HG02610 (cell line): Measurements from ENCODE around the gene ELMO1.

ENCODE experiments used
- ATAC-seq: cut with Tn5 transposase; IDR thresholded peaks from one replicate; pipeline ENCODE4 v1.9.1; 2021; ENCODE audit warnings: mild to moderate bottlenecking, moderate library complexity; ENCODE audit not compliant: unreplicated experiment

ELMO1 gene

DNA sequence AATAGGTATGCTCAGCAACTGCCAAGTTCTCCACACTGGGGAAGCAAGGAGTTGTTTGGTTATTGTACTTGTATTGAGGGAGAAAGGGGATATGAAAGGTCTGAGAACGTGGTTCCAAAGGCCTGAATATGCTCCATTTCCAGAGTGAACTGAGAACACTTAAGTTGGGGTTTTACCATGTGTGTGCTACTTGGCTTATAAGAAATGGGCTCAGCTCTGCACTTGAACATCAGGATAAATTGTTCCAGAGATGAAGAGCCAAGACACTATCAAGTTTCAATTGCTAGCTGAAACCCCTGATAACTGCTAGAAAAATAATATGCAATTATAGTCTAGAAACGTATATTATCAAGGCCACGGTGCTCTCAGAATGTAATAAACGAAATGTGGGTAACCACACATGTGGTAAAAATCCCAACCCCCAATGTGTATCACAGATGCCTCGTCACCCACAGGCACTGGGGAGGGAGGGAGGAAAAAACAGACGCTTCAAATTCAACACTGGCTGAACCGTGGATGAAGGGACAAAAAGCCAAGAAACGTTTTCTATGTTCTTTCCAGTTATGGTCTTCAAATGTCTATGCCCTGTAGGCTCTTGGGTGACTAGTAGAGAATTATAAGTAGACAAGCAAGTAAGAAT, 16.3 kb downstream of the ELMO1 start:
- ATAC-seq = no peak

- no peak for ATAC-seq
Measured at GRCh38 chr7:37431413-37431812, 17.3 kb downstream of the ELMO1 start.

- no peak for ATAC-seq
Measured at GRCh38 chr7:37430640-37431039, 18.0 kb downstream of the ELMO1 start.

GRCh38 chr7:37430171-37430570, 18.5 kb downstream of the ELMO1 start:
- ATAC-seq = no peak

- no peak for ATAC-seq
Measured at GRCh38 chr7:37429435-37429791, 19.3 kb downstream of the ELMO1 start.

DNA sequence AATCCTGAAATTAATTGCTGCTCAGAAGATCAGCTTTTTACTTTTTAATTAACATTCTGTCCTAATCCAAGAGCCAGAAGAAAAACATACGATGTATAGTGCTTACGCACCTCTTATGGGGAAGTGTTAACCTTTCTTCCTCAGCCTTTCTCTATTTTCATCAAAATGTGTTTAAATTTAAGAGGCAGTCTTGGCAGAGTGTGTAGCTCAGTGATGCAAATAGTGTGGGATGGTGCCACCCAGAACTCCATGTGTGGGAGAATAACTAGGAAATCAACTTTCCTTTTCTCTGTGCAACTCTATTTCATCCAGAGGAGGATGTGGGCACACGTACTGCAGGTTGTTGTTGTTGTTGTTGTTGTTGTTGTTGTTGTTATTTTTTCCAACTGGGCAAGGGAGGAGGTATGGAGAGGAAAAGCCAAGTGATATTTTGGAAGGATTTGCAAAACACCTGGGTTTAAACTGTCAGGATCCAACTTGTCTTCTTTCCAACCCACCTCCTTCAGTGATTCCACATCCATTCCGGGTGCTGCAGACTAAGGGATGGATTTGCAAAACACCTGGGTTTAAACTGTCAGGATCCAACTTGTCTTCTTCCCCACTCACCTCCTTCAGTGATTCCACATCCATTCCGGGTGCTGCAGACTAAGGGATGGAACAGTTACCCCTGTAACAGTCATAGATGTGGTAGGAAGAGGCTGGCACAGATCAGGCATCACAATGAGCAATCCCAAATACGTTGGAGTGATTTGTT, 19.8 kb downstream of the ELMO1 start:
- ATAC-seq = no peak

- no peak for ATAC-seq
Measured at GRCh38 chr7:37427276-37427940, 21.3 kb downstream of the ELMO1 start.

DNA sequence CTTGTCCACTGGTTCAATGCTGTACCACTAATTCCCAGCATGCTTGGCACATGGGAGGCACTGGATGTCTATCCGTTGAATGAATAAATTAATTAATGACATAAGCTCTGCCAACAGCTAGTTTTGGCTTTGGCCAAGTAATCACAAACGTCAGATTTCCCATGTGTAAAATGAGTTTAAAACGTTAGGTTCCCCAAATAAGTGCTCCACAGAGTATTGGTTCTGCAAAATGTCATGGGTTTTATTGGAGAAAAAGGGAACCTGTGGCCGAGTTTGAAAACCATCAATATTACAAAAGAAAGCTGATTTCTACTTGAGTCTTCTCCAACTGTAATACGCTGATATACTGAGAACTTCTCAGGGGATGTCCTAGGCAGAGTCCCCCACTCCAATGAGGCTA, 23.2 kb downstream of the ELMO1 start:
- ATAC-seq = no peak

DNA sequence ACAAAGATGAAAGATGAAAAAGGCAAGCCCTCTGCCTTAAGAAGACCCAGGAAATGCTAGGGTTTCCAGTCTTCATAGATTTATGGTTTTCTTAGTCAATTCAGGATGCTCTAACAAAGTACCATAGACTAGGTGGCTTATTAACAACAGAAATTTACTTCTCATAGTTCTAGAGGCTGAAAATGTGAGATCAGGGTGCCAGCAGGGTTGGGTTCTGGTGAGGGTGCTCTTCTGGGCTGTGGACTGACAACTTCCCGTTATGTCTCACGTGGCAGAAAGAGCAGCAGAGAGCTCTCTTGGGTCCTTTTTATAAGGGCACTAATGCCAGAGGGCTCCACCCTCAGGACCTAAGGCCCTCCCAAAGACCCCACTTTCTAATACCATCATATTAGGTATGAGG, 23.7 kb downstream of the ELMO1 start:
- no peak for ATAC-seq

DNA sequence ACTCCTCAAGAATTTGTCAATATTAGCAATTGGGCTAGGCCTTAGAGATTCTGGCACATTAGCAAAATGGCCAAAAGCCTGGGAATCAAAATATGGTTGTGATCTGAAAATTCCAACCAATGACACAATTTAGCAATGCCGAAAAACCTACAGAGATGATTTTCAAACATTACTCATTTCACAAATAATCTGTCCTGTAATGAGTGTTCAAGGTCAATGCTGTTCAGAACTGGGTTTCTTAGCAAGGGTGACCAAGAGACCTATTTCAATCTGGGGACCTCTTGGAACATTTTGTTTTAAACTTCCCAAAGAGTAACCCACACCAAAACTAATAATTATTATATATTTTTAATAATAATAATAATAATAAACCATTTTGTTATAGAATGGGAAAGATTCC, 24.1 kb downstream of the ELMO1 start:
- no peak for ATAC-seq

DNA sequence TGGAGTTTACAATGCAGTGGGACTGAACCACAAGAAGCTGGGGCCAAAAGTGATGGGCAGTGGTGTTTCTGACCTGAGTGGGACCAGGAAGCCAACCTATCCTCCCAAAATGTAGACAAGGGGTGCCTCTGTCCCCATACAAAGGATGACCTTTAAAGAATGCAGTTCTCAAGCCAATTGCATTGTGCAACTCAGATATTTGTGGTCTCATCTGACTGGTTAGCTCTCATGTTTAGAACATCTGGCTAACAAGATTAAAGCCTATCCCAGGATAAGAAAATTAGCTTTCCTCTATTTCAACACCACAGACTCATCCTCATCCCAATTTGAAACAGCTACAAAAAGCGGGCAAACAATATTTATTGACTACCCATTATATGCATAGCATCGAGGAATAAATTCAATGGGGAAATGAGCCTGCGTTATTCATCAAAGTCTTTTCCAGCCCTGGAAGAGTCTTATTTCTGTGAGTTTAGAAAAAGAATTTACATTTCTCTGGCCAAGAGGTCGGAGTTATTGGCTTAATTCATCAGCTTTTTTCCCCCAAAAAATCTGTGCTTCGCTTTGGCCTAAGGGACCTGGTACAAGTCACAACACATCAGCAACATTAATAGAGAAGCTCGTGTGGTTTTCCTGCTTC, 26.7 kb downstream of the ELMO1 start:
- ATAC-seq = no peak

DNA sequence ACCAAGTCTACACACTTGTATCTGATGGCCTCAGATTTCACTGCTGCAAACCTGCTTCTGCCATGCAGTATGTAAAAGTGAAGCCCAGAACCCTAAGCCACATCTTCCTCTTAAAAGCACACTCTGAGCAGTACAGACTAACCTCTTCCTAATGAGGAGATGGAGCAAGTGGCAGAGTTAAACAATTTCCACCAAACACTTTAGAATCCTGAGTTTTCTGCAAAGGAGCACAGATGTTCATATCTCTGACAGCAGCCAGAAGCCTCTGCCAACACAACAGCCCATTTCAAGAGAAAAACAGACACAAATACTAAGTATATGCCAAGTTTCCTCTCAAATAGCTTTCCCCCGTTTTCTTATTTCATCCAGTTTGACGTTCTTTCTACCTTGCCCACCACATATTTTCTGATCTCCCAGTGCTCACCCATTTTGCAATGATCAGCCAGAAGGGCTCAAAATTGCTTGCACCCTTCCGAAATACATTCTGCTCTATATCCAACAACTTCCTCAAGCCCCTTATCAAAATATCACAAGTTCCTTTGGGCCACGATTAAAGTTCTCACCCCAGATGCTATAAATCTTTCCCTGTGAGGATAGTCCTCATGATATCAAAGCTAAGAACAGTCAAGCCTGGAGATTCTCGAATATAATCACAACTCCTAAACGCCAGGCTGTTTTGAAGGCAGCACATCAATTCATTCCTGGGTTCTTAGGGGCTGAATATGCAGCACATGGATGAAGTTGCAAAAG, 27.5 kb downstream of the ELMO1 start:
- no peak for ATAC-seq

GRCh38 chr7:37419496-37419895, 29.2 kb downstream of the ELMO1 start:
- ATAC-seq = no peak

GRCh38 chr7:37418381-37418780, 30.3 kb downstream of the ELMO1 start:
- no peak for ATAC-seq

- ATAC-seq = no peak
Measured at GRCh38 chr7:37417107-37417474, 31.6 kb downstream of the ELMO1 start.

DNA sequence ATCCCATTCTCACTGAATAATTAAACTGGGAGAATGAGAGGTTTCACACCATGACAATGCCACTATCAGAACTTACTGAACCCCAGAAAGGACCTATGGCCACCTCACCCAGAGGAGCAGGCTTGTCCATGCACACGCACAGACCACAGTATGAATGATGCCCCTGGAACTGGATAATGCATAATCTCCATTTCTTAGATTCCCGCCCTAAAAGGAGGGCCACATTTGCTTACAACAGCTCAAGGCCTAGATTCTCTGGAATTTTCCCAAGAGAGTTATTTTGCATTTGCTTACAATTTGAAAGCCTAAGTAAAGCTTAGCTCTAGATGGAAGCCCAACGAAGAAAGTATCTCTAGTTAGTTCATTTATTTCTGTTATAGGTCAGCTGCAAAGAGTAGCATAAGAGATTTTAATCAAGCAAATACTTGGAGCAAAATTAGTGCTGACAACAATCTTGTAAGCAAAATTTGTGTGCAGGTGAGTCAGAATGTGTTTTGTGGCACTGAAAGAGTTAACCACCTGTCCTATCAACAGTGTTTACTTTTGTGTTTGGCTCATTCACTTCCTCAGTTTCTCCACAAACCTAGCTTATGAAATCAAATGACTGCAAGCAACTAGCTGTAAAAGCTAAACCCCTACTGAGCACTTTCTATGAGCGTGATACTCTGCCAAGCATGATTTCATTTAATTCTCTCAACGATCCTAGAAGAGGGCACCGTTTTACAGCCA, 32.1 kb downstream of the ELMO1 start:
- no peak for ATAC-seq

DNA sequence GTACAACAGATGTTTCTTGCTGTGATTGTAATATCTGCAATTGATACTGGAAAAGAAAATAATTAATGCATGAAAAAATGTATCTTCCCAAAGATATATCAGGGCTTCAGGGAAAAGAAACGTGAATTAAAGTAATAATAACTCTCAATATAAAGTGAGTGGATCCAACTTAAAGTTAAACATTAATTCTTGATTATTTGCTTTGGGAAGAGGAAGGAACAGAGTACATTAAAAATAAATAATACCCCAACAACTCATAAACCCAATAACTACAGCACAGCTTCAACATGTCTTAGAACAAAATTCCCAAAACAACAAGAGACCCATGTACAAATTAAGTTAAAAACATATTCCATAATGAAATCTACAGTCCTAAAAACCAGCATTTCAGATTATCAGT, 33.0 kb downstream of the ELMO1 start:
- no peak for ATAC-seq

- no peak for ATAC-seq
Measured at GRCh38 chr7:37414352-37414983, 34.2 kb downstream of the ELMO1 start.

- ATAC-seq = no peak
Measured at GRCh38 chr7:37411444-37412034, 37.1 kb downstream of the ELMO1 start.
